Common myeloid progenitor, CD34-positive (primary cell): ENCODE data around the gene PIK3CB.
"Not testable (repeated sequence)": the region's sequence is repeated elsewhere in the genome, so short reads cannot be mapped to it uniquely, and the experiment has no call there.

Experiments used
- CTCF ChIA-PET: fragments of 350-600 bp; sonication (Branson Sonifier 250); formaldehyde crosslinking; loops from one replicate; lab custom pipeline; 2021; ENCODE audit warnings: antibody characterized with exemption; lab: Charles Lee
- POLR2A ChIA-PET: fragments of 350-600 bp; sonication (Branson Sonifier 250); formaldehyde crosslinking; loops from one replicate; lab custom pipeline; 2021; ENCODE audit warnings: antibody characterized with exemption; lab: Charles Lee
- DNase-seq, 3 donors: peaks; one replicate each; pipeline versions ENCODE4 v3.0.0 to v3.0.0-alpha.2; 2013
- H3K27ac ChIP-seq, 2 experiments: 1 replicate in 1 of 2; 2 replicates in 1 of 2; pipeline ENCODE4 v1.7.0; 2013; ENCODE audit warnings: inconsistent platforms in 2 of 2, low read length in 2 of 2, mild to moderate bottlenecking in 2 of 2, low read depth in 1 of 2, moderate library complexity in 1 of 2; ENCODE audit not compliant: severe bottlenecking in 2 of 2, insufficient read depth in 1 of 2, poor library complexity in 1 of 2
- H3K27me3 ChIP-seq, 5 experiments: replicated peaks in 2 of 5; 1 replicate in 3 of 5; 2 replicates in 2 of 5; pipeline versions ENCODE4 v1.6.1 to v1.7.0; 2013; ENCODE audit warnings: low read length in 4 of 5, mild to moderate bottlenecking in 2 of 5, moderate library complexity in 2 of 5, inconsistent platforms in 1 of 5; ENCODE audit not compliant: insufficient read depth in 5 of 5, control insufficient read depth in 4 of 5
- H3K36me3 ChIP-seq, 4 experiments: 1 replicate in 2 of 4; 2 replicates in 2 of 4; pipeline versions ENCODE4 v1.6.1 to v1.7.0; 2013; ENCODE audit warnings: low read length in 3 of 4, control low read depth in 1 of 4, mild to moderate bottlenecking in 1 of 4; ENCODE audit not compliant: control insufficient read depth in 4 of 4, insufficient read depth in 4 of 4
- H3K4me1 ChIP-seq, 4 experiments: 1 replicate in 3 of 4; 2 replicates in 1 of 4; pipeline versions ENCODE4 v1.6.1 to v1.7.1; 2013; ENCODE audit warnings: low read length in 3 of 4, mild to moderate bottlenecking in 3 of 4, control low read depth in 1 of 4, inconsistent platforms in 1 of 4, moderate library complexity in 1 of 4; ENCODE audit not compliant: control insufficient read depth in 4 of 4, insufficient read depth in 4 of 4; ENCODE audit errors: control extremely low read depth in 1 of 4
- H3K4me3 ChIP-seq, 7 experiments: 1 replicate in 4 of 7; 2 replicates in 3 of 7; pipeline versions ENCODE4 v1.5.1 to v1.7.0; 2013; ENCODE audit warnings: mild to moderate bottlenecking in 7 of 7, low read length in 6 of 7, moderate library complexity in 6 of 7, inconsistent platforms in 2 of 7, low read depth in 2 of 7, control low read depth in 1 of 7; ENCODE audit not compliant: insufficient read depth in 4 of 7, control insufficient read depth in 1 of 7; ENCODE audit errors: extremely low read depth in 1 of 7
- H3K9me3 ChIP-seq, 5 experiments: 1 replicate in 4 of 5; 2 replicates in 1 of 5; pipeline versions ENCODE4 v1.6.1 to v1.7.1; 2013; ENCODE audit warnings: low read length in 4 of 5, mild to moderate bottlenecking in 2 of 5, inconsistent platforms in 1 of 5, low read depth in 1 of 5, moderate library complexity in 1 of 5; ENCODE audit not compliant: control insufficient read depth in 4 of 5, insufficient read depth in 2 of 5; ENCODE audit errors: control extremely low read depth in 1 of 5
- WGBS: methylation state at CpG from one replicate; pipeline ENCODE4 v1.1.5; 2013; ENCODE audit not compliant: insufficient coverage; 5-methylcytosine and 5-hydroxymethylcytosine counted together

The PIK3CB gene

DNA sequence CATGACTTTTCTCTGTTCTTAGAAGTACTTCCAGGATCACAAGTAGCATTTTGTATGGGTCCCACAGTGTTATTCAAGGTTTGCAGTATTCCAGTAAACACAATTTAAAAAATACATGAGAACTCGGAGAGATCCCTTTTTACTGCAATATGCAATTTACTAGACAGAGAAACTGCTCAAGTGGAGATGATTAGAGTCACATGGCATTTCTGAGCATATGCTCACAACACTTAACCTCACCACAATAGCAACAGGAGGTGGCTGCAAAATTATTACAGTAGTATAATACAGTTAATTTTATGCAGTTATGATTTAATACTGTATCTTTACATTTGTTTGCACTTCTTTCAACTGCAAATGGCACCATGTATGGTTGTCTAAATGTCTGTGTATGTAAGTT is 87.5 kb downstream of the PIK3CB start:
- ChIA-PET CTCF (interaction anchor here (0.9 to 1.8 kb wide), 2 partner anchors 10 to 23 kb away, joined by 4 to 5 read pairs; no protein-coding TSS in a partner anchor), POLR2A (no interaction called here)
- peaks cover 0 to 7% (median 1%) of the 10 kb centered on the region in 4 experiments for H3K4me1 ChIP-seq
- no peak overlapping the region for H3K27ac ChIP-seq
- no peak for DNase-seq
- H3K27me3 ChIP-seq, result no peaks in the 10 kb centered on the region
- no peak overlapping the region for H3K4me3 ChIP-seq
- peaks cover 11 to 18% (median 14%) of the 10 kb centered on the region in 4 experiments for H3K36me3 ChIP-seq
- H3K9me3 ChIP-seq, result peaks cover 0 to 3% (median 0%) of the 10 kb centered on the region in 5 experiments
- WGBS, result no CpG with 5 or more reads among the region's 1 CpG

DNA sequence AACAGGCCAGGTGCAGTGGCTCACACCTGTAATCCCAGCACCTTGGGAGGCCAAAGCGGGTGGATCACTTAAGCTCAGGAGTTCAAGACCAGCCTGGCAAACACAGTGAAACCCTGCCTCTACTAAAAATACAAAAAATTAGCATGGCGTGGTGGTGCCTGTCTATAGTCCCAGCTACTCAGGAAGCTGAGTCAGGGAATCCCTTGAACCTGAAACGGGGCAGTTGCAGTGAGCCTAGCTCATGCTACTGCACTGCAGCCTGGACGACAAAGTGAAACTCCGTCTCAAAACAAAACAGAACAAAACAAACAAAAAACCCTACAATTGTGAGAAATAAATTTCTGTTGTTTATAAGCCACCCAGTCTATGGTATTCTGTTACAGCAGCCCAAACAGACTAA is 94.7 kb downstream of the PIK3CB start:
- Histone ChIP-seq H3K27ac (no peak overlapping the region), H3K27me3 (no peaks in the 10 kb centered on the region), H3K4me1 (peaks cover 0 to 7% (median 1%) of the 10 kb centered on the region in 4 experiments), H3K9me3 (no peaks in the 10 kb centered on the region), H3K36me3 (peaks cover 14 to 28% (median 16%) of the 10 kb centered on the region in 4 experiments), H3K4me3 (no peak overlapping the region)
- no peak for DNase-seq
- whole genome bisulfite sequencing, result 80% methylated on average over 1 of the region's 5 CpGs
- ChIA-PET POLR2A (no interaction called here), CTCF (interaction anchor here (0.6 to 1.6 kb wide), 4 partner anchors 9 to 14 kb away, joined by 3 to 5 read pairs (median 4); no protein-coding TSS in a partner anchor)

DNA sequence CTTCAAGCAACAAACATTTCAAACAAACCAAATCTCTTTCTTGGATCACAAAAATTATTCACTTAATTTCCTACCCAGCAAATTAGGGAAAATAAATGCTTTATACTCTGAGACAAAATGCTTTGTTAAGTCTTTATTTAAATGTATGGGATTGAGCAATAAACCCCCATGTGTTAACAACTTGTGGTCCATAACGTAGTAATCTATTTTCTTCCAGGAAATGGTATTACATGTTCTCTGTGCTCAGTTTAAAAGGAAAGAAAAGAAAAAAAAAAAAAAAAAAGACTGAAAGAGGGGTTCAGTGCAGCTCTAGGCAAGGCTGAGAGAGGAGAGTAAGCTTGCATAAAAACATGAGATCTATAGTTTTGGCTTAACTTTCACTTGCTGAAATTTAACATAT is 102.3 kb downstream of the PIK3CB start:
- WGBS, result no CpG with 5 or more reads among the region's 1 CpG
- Histone ChIP-seq H3K27me3 (no peaks in the 10 kb centered on the region), H3K27ac (no peak overlapping the region), H3K36me3 (peaks cover 2 to 16% (median 11%) of the 10 kb centered on the region in 4 experiments), H3K9me3 (no peaks in the 10 kb centered on the region), H3K4me1 (peaks cover 0 to 4% (median 2%) of the 10 kb centered on the region in 4 experiments), H3K4me3 (no peak overlapping the region)
- DNase-seq, result peak in 1 of 3 donors; percentile 10
- ChIA-PET CTCF (interaction anchor here (1.2 kb wide), 1 partner anchor 222 kb away, joined by 3 read pairs; no protein-coding TSS in a partner anchor), POLR2A (no interaction called here)

DNA sequence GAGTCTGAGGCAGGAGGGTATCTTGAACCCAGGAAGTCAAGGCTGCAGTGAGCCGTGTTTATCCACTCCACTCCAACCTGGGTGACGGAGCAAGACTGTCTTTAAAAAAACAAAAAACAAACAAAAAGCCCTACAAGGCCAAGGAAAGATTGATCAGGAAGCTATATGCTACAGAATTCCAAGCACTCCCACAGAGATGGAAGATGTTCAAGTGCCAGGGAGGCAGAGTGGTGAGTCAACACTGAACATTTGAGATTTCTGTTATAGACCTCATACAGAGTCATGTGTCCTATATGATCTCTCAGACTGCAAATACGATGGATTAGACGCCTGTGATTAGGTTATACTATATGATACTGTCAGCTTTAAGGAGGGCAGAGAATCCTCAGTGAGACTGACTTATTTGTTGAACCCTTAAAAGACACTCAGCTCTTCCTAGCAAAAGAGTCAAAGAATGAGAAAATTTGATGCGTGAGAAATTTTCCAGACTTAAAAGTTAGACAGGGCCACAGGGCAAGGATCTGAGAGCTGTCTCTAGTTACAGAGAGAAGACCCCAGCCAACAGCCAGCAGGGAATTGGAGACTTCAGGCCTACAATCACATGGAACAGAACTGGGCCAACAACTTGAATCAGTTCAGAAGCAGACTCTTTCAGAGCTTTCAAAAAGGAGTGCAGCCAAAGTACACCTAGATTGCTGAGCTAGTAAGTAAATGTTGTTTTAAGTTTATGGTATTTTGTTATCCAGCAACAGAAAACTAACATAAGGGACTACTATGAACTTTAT is 107.6 kb downstream of the PIK3CB start:
- peaks cover 2 to 8% (median 6%) of the 10 kb centered on the region in 4 experiments for H3K36me3 ChIP-seq
- H3K27ac ChIP-seq, result peak overlapping the region; percentile 88 to 92
- ChIA-PET CTCF (interaction anchor here (0.6 to 2.4 kb wide), 6 partner anchors 13 to 189 kb away, joined by 3 to 14 read pairs (median 3); no protein-coding TSS in a partner anchor), POLR2A (interaction anchor here (0.6 to 1.1 kb wide), 3 partner anchors 32 to 188 kb away, joined by 3 to 7 read pairs (median 3); partner anchors contain the start of gene PIK3CB)
- 95% methylated on average over 3 of the region's 5 CpGs for WGBS
- no peaks in the 10 kb centered on the region for H3K9me3 ChIP-seq
- H3K27me3 ChIP-seq, result no peaks in the 10 kb centered on the region
- H3K4me3 ChIP-seq, result peak overlapping the region in 2 of 7 experiments; percentile 48 to 67
- peak in 1 of 3 donors; percentile 9 for DNase-seq
- H3K4me1 ChIP-seq, result peaks cover 4 to 31% (median 15%) of the 10 kb centered on the region in 4 experiments

DNA sequence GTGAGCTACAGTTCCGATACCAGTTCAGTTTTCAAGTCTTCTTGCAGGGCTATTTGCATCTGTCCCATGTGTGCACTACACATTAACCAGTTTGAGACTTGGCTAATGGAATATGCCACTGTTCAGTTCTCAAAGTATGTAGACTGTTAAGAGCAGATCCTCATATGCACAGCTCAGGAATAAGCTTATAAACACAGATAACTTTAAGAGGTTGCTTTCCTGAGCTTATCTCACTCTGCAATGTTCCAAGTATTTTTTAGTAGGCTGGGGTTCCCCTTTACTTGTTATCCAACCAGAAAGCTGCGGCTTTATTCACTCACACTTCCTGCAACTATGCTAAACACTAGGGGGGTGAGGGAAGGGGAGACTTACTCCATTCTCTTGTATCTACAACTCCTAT is 108.7 kb downstream of the PIK3CB start:
- H3K9me3 ChIP-seq, POLR2A ChIA-PET, H3K27me3 ChIP-seq, H3K36me3 ChIP-seq: not testable (repeated sequence)
- WGBS, result no CpG with 5 or more reads among the region's 2 CpGs
- DNase-seq, result peak; percentile 87 to 95 (median 93)
- CTCF ChIA-PET, result interaction anchor here (0.5 to 2.4 kb wide), 7 partner anchors 14 to 190 kb away, joined by 3 to 14 read pairs (median 3); partner anchors contain the start of gene CEP70
- Histone ChIP-seq H3K4me1 (peaks cover 4 to 31% (median 15%) of the 10 kb centered on the region in 4 experiments), H3K4me3 (peak overlapping the region in 5 of 7 experiments; percentile 17 to 67 (median 39)), H3K27ac (peak overlapping the region; percentile 88 to 92)

DNA sequence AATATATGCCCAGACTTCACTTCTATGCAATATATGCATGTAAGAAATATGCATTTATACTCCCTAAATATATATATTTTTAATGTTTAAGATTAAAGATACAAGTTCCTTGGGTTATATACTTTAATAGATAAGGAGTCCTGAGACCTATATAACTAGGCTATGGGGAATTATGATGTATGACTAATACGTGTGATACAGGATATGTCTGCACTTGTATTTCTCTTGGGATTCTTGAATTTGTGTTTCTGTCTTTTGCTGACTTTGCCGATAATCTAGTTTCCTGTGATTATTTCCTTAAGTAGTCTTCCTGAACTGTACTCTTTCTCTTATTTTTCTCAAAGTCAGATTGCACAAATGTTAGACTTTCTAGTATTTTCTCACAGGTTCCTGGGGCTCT is 109.6 kb downstream of the PIK3CB start:
- Histone ChIP-seq H3K27me3 (no peaks in the 10 kb centered on the region), H3K4me3 (no peak overlapping the region), H3K27ac (peak overlapping the region; percentile 55 to 92), H3K9me3 (no peaks in the 10 kb centered on the region), H3K4me1 (peaks cover 4 to 31% (median 15%) of the 10 kb centered on the region in 4 experiments), H3K36me3 (peaks cover 0 to 7% (median 4%) of the 10 kb centered on the region in 4 experiments)
- DNase-seq, result peak in 1 of 3 donors; percentile 22
- no CpG with 5 or more reads among the region's 2 CpGs for WGBS
- ChIA-PET POLR2A (no interaction called here), CTCF (interaction anchor here (1.2 kb wide), 2 partner anchors 9 to 20 kb away, joined by 3 read pairs; no protein-coding TSS in a partner anchor)
